ENCODE results near the gene KLF11.

- TF ChIP-seq, protein P1, sequence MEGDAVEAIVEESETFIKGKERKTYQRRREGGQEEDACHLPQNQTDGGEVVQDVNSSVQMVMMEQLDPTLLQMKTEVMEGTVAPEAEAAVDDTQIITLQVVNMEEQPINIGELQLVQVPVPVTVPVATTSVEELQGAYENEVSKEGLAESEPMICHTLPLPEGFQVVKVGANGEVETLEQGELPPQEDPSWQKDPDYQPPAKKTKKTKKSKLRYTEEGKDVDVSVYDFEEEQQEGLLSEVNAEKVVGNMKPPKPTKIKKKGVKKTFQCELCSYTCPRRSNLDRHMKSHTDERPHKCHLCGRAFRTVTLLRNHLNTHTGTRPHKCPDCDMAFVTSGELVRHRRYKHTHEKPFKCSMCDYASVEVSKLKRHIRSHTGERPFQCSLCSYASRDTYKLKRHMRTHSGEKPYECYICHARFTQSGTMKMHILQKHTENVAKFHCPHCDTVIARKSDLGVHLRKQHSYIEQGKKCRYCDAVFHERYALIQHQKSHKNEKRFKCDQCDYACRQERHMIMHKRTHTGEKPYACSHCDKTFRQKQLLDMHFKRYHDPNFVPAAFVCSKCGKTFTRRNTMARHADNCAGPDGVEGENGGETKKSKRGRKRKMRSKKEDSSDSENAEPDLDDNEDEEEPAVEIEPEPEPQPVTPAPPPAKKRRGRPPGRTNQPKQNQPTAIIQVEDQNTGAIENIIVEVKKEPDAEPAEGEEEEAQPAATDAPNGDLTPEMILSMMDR (IDR thresholded peaks at IDR 0.05) = no peak
- TF ChIP-seq POLR2A (IDR thresholded peaks at IDR 0.05) (no peak), POLR2AphosphoS5 (IDR thresholded peaks at IDR 0.05) (no peak), EP300 (IDR thresholded peaks at IDR 0.05) (no peak)
These were observed 15.1 kb downstream of the KLF11 start for GRCh38 chr2:10058251-10059015.

Measured in gastroesophageal sphincter (tissue), 3 donors.